Measurements from ENCODE around the gene KCNQ1. TPM values are rescaled to one million over a fixed set of nuclear protein-coding genes. Genes with fewer than 3 reads are reported as not detected.
A peak's percentile ranks its signal among the peaks of the same experiment; 100 is the strongest.

The KCNQ1 gene
- total RNA-seq, 2 experiments from 2014 or later, result 20.4 to 26.0 TPM

GRCh38 chr11:2690596-2691354 lies 246.0 kb downstream of the KCNQ1 start:
- CTCF ChIA-PET, result no interaction called here
- DNase-seq, result no peak
- POLR2A ChIA-PET, result interaction anchor here (0.9 kb wide), 1 partner anchor 24 kb away, joined by 3 read pairs; no protein-coding TSS in a partner anchor
- Mint-ChIP-seq H3K9me3 (ENCODE audit: insufficient read depth) (no peaks in the 10 kb centered on the region), H3K36me3 (ENCODE audit: low read depth) (no peaks in the 10 kb centered on the region), H3K27ac (no peak overlapping the region), H3K27me3 (ENCODE audit: low read depth) (no peaks in the 10 kb centered on the region), H3K4me3 (no peak overlapping the region), H3K4me1 (ENCODE audit: low read depth) (peaks cover 6% of the 10 kb centered on the region)
- no peak for ATAC-seq

GRCh38 chr11:2691355-2691761 lies 246.6 kb downstream of the KCNQ1 start:
- no peak for ATAC-seq
- POLR2A ChIA-PET, result interaction anchor here (0.9 kb wide), 1 partner anchor 23 kb away, joined by 3 read pairs; no protein-coding TSS in a partner anchor
- no peak overlapping the region for H3K4me3 Mint-ChIP-seq
- DNase-seq, result no peak
- no peaks in the 10 kb centered on the region for H3K27me3 Mint-ChIP-seq (ENCODE audit: low read depth)
- H3K36me3 Mint-ChIP-seq (ENCODE audit: low read depth), result no peaks in the 10 kb centered on the region
- no peaks in the 10 kb centered on the region for H3K9me3 Mint-ChIP-seq (ENCODE audit: insufficient read depth)
- peaks cover 6% of the 10 kb centered on the region for H3K4me1 Mint-ChIP-seq (ENCODE audit: low read depth)
- H3K27ac Mint-ChIP-seq, result no peak overlapping the region
- CTCF ChIA-PET, result no interaction called here

GRCh38 chr11:2691991-2692875 lies 247.4 kb downstream of the KCNQ1 start:
- H3K4me1 Mint-ChIP-seq (ENCODE audit: low read depth), result peaks cover 6% of the 10 kb centered on the region
- H3K4me3 Mint-ChIP-seq, result no peak overlapping the region
- no peak overlapping the region for H3K27ac Mint-ChIP-seq
- CTCF ChIA-PET, result no interaction called here
- POLR2A ChIA-PET, result no interaction called here
- ATAC-seq, result no peak
- no peaks in the 10 kb centered on the region for H3K36me3 Mint-ChIP-seq (ENCODE audit: low read depth)
- no peak for DNase-seq
- no peaks in the 10 kb centered on the region for H3K9me3 Mint-ChIP-seq (ENCODE audit: insufficient read depth)
- H3K27me3 Mint-ChIP-seq (ENCODE audit: low read depth), result no peaks in the 10 kb centered on the region

- Mint-ChIP-seq H3K36me3 (ENCODE audit: low read depth) (no peaks in the 10 kb centered on the region), H3K9me3 (ENCODE audit: insufficient read depth) (no peaks in the 10 kb centered on the region)
Observed at GRCh38 chr11:2693271-2694261, 248.8 kb downstream of the KCNQ1 start.

GRCh38 chr11:2694495-2694894 lies 249.7 kb downstream of the KCNQ1 start:
- ChIA-PET CTCF (no interaction called here), POLR2A (no interaction called here)
- Mint-ChIP-seq H3K4me1 (ENCODE audit: low read depth) (peaks cover 15% of the 10 kb centered on the region), H3K36me3 (ENCODE audit: low read depth) (peaks cover 2% of the 10 kb centered on the region), H3K27ac (no peak overlapping the region), H3K4me3 (no peak overlapping the region), H3K9me3 (ENCODE audit: insufficient read depth) (no peaks in the 10 kb centered on the region), H3K27me3 (ENCODE audit: low read depth) (no peaks in the 10 kb centered on the region)
- DNase-seq (no peak), ATAC-seq (no peak)

More at GRCh38 chr11:2693271-2694261, 248.8 kb downstream of the KCNQ1 start:
- DNase-seq (no peak), ATAC-seq (no peak)
- POLR2A ChIA-PET, result no interaction called here
- Mint-ChIP-seq H3K4me1 (ENCODE audit: low read depth) (peaks cover 10% of the 10 kb centered on the region), H3K4me3 (no peak overlapping the region), H3K27ac (no peak overlapping the region), H3K27me3 (ENCODE audit: low read depth) (no peaks in the 10 kb centered on the region)
- CTCF ChIA-PET, result no interaction called here

- H3K9me3 Mint-ChIP-seq (ENCODE audit: insufficient read depth), result no peaks in the 10 kb centered on the region
- POLR2A ChIA-PET, result no interaction called here
- no peak for DNase-seq
- CTCF ChIA-PET, result no interaction called here
- H3K36me3 Mint-ChIP-seq (ENCODE audit: low read depth), result peaks cover 2% of the 10 kb centered on the region
- H3K27ac Mint-ChIP-seq, result no peak overlapping the region
- no peak for ATAC-seq
- H3K27me3 Mint-ChIP-seq (ENCODE audit: low read depth), result no peaks in the 10 kb centered on the region
- peaks cover 15% of the 10 kb centered on the region for H3K4me1 Mint-ChIP-seq (ENCODE audit: low read depth)
- no peak overlapping the region for H3K4me3 Mint-ChIP-seq
Observed at GRCh38 chr11:2694995-2695939, 250.5 kb downstream of the KCNQ1 start.

- peaks cover 2% of the 10 kb centered on the region for H3K36me3 Mint-ChIP-seq (ENCODE audit: low read depth)
- H3K4me3 Mint-ChIP-seq, result no peak overlapping the region
- H3K27ac Mint-ChIP-seq, result no peak overlapping the region
- DNase-seq (no peak), ATAC-seq (no peak)
- POLR2A ChIA-PET, result no interaction called here
- H3K4me1 Mint-ChIP-seq (ENCODE audit: low read depth), result peaks cover 18% of the 10 kb centered on the region
- CTCF ChIA-PET, result no interaction called here
- H3K27me3 Mint-ChIP-seq (ENCODE audit: low read depth), result no peaks in the 10 kb centered on the region
- H3K9me3 Mint-ChIP-seq (ENCODE audit: insufficient read depth), result no peaks in the 10 kb centered on the region
Observed at GRCh38 chr11:2696455-2696854, 251.6 kb downstream of the KCNQ1 start.

- POLR2A ChIA-PET, result interaction anchor here (1.0 kb wide), 1 partner anchor 11 kb away, joined by 3 read pairs; no protein-coding TSS in a partner anchor
- peaks cover 18% of the 10 kb centered on the region for H3K4me1 Mint-ChIP-seq (ENCODE audit: low read depth)
- no peak overlapping the region for H3K27ac Mint-ChIP-seq
- no peak overlapping the region for H3K4me3 Mint-ChIP-seq
- DNase-seq (no peak), ATAC-seq (no peak)
- H3K36me3 Mint-ChIP-seq (ENCODE audit: low read depth), result peaks cover 2% of the 10 kb centered on the region
- no peaks in the 10 kb centered on the region for H3K27me3 Mint-ChIP-seq (ENCODE audit: low read depth)
- no peaks in the 10 kb centered on the region for H3K9me3 Mint-ChIP-seq (ENCODE audit: insufficient read depth)
- CTCF ChIA-PET, result no interaction called here
Observed at GRCh38 chr11:2697866-2698265, 253.1 kb downstream of the KCNQ1 start.

- POLR2A ChIA-PET, result interaction anchor here (1.0 kb wide), 1 partner anchor 12 kb away, joined by 3 read pairs; no protein-coding TSS in a partner anchor
- DNase-seq (no peak), ATAC-seq (no peak)
- peaks cover 18% of the 10 kb centered on the region for H3K4me1 Mint-ChIP-seq (ENCODE audit: low read depth)
- peak overlapping the region; percentile 8 for H3K27ac Mint-ChIP-seq
- peak overlapping the region; percentile 78 for H3K4me3 Mint-ChIP-seq
- CTCF ChIA-PET, result no interaction called here
- H3K36me3 Mint-ChIP-seq (ENCODE audit: low read depth), result peaks cover 2% of the 10 kb centered on the region
- H3K9me3 Mint-ChIP-seq (ENCODE audit: insufficient read depth), result no peaks in the 10 kb centered on the region
- H3K27me3 Mint-ChIP-seq (ENCODE audit: low read depth), result no peaks in the 10 kb centered on the region
Observed at GRCh38 chr11:2698386-2699184, 253.8 kb downstream of the KCNQ1 start.

GRCh38 chr11:2699185-2699530 lies 254.3 kb downstream of the KCNQ1 start:
- ATAC-seq (no peak), DNase-seq (no peak)
- H3K27me3 Mint-ChIP-seq (ENCODE audit: low read depth), result no peaks in the 10 kb centered on the region
- no peaks in the 10 kb centered on the region for H3K9me3 Mint-ChIP-seq (ENCODE audit: insufficient read depth)
- peak overlapping the region; percentile 71 for H3K27ac Mint-ChIP-seq
- peaks cover 17% of the 10 kb centered on the region for H3K4me1 Mint-ChIP-seq (ENCODE audit: low read depth)
- POLR2A ChIA-PET, result no interaction called here
- H3K36me3 Mint-ChIP-seq (ENCODE audit: low read depth), result peaks cover 2% of the 10 kb centered on the region
- H3K4me3 Mint-ChIP-seq, result peak overlapping the region; percentile 78
- CTCF ChIA-PET, result no interaction called here
